Stimulated activated CD4-positive, alpha-beta T cell treated with anti-CD3 and anti-CD28 coated beads, Interleukin-12 subunit alpha, Interleukin-12 subunit beta, amount 100 ng/mL, for 4 hours (primary cell): ENCODE measurements around the gene HPCAL1.

Experiments used
- DNase-seq: peaks from one replicate; pipeline ENCODE4 v3.0.0-alpha.2; 2020

HPCAL1 gene

DNA sequence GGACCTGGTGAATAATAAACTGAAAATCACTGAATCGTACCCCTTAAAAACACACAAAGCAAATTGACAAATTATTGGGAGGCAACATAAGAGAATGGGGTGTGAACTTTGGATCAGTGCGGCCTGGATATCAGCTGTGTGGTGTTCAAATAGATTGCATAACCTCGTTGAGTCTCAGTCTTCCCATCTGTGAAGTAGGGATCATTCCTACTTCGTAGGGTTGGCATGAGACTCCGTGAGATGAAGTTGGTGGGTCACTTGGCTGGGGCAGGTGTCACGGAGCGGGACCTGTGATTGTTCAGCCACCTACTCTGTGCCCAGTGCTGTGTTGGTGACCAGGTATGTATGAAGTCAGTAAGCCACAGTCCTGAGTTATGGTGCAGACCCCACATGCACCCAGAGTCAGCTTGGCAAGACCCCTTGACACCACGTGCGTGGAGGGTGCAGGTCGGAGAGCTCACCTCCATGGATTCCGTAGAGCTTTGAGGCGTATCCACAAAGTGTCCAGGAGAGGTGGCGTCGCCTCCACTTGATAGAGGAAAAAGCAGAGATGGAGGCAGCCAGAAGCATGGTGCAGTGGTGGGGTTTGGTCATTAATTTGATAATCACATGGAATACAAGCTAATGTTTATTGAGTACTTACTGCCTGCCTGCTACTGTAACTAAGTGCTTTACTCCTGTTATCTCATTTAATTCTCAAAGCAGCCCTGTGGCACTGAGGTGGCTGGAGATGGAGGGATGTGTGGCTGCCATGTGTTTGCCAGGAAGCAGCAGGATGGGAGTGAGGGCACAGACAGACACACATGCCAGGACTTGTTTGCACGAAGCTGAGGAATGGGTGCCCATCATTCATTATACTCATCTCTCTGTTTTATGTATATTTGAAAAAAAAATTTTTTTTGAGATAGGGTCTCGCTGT is 35.8 kb downstream of the HPCAL1 start:
- no peak for DNase-seq

DNA sequence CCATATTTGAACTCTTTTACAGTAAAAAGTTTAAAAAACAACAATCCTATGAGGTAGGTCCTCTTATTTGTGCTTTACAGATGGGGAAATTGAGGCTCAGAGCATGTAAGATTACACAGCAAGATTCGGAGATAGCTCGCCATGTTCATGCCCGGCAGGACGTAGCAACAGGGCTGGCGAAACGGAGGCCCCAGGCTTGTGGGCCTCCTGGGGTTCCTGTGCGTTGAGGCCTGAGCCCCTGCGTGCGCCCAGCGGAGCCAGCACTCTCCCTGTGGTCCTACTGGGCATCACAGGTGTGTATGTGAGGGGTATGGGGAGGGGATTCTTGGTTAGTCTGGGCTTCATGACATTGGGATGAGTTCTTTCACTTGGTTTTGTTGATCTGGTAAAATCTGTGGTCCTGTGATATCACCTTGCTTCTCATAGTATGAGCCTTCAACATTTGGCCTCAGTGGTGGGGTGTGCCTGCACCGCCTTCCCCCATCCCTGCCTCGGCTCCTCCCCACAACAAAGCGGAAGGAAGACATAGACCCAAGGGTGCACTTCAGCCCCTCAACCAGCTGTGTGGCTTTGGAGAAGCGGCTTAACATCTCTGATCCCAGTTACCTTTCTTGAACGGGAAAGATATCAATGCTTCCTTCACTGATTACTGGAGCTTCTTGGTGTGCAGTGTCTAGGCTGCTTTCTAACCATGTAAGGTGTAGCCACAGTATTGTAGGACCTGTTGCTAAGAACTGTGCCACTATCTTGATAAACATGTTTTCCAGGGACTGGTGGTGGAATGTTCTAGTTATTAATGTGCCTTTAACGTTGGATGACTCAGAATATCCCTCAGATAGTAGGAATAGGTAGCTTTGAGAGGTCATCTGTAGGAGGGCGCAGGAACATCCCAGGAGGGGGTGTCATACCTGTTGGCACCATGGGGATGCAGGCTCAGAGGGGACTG is 37.2 kb downstream of the HPCAL1 start:
- no peak for DNase-seq

DNA sequence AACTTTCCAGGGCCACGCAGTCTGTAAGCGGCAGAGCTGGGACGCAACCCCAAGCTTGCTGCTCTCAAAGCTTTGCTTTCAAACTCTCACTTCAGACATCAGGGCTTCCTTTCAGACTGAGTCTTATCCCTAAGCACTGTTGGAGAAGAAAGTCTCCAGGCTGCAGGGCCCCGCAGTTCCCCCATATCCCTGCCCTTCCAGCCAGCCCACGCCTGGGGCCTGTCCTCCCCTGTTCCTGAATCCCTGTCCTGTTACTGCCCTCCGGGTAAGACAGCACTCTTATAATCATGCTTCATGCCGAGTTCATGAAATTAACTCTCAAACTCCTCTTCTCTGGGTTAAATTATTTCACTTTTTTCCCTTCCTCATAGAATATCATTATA is 37.9 kb downstream of the HPCAL1 start:
- no peak for DNase-seq

DNA sequence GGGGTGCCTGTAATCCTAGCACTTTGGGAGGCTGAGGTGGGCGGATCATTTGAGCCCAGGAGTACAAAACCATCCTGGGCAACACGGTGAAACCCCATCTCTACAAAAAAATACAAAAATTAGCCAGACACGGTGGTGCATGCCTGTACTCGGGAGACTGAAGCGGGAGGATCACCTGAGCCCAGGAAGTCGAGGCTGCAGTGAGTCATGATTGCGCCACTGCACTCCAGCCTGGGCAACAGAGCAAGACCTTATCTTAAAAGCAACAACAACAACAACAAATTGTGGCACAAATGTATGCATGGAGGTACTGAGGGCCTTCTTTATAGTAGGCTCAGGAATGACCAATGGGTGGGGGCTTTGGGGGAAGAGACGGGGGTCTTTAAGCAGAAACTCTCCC is 38.5 kb downstream of the HPCAL1 start:
- no peak for DNase-seq

DNA sequence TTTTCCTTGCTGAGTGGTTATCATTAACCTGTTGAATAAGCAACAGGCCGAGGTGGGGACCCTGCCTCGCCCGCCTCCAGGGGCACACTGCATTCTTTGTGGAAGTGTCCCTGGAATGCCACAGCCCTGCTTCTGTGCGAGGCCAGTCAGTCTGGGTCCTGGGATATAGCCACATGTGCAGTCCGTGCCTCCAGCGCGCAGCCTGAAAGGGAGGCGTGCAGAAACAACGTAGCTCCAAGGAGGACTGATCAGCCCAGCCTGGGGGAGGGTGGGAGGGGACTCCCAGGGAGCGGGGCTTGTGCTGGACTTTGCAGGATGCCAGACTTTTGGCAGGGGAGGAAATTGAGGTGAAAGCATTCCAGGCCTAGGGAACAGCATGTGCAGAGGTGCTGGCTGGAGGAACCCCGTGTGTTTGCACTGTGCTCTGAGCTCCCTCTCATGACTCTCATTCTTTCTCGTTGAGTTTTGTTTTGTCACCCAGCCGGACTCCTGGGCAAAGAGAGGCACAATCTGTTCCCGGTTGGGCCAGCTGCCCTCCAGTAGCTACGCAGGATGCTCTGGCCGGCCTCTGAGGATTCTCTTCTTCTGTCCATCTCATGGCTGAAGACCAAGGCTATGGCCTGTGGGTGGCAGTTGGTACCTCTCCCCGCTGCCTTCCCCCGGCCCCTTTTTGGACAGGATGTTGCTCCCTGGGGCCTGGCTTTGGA is 39.7 kb downstream of the HPCAL1 start:
- DNase-seq, result no peak

DNA sequence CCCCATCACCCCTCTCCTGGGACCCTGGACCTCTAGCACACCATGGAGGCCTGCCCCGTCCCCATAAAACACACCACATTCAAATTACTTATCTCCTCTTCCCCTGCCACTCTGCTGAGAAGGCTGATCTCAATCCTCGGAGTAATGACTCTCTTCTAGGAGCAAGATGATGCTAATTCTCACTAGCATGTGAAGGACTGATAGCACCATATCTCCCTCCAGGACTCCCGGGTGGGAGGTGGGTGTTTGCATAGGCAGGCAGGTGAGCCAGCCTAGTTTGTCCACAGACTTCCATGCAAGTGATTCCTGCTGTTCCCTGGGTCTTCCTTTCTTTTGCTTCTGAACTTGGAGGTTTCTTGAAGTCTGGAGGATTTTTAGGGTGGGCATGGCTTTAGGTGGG is 40.5 kb downstream of the HPCAL1 start:
- DNase-seq, result no peak

DNA sequence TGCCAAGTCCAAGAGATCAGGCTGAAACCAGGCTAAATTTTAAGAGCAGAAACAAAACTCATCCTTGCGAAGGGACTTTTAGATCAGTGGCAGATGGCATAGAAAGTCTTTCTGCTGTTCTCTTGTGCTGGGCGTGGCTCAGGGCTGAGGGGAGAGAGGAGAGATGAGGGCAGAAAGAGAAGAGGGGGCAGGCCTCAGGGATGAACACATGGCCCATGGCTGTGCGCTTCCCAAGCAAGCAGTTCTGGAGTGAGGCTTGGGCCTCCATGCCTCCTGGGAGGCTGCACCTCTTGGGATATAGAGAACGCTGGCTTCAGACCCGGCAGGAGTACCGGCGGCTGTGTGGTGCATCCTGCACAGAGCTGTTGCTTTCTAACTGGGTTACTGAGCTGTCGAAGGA is 41.0 kb downstream of the HPCAL1 start:
- no peak for DNase-seq

DNA sequence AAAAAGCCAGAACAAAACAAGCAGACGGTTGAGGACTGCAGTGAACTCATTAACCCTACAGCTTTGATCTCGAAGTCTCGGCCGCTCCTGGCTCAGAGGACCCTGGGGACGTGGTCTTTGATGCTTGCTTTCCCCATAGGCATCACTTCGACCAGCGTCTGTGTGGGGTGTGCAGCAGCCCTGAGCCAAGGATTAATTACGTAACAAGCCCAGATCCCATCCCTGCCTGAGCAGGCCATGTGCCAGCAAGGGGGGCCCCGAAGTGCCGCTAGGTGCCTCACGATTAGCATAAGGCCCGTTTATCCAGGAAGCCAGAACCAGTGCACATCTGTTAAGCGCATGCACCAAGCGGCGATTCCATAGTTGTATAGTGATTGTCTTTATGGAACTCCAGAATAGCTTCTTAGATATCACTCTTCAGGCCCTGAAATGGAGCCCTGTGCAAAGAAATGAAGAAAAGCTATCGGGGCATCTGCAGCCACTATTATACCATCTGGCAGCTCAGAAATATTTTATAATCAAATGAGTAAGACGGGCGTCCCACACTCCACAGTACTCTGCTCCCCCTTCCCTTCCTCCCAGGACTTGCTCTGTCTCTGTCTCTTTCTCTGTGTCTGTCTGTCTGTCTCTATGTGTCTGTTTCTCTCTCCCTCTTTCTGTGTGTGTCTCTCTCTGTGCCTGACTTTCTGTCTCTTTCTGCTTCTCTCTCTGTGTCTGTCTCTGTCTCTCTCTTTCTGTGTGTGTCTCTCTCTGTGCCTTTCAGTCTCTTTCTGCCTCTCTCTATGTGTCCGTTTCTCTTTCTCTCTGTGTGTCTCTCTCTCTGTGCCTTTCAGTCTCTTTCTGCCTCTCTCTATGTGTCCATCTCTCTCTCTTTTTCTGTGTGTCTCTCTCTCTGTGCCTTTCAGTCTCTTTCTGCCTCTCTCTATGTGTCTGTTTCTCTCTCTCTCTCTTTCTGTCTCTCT is 41.7 kb downstream of the HPCAL1 start:
- DNase-seq, result no peak

DNA sequence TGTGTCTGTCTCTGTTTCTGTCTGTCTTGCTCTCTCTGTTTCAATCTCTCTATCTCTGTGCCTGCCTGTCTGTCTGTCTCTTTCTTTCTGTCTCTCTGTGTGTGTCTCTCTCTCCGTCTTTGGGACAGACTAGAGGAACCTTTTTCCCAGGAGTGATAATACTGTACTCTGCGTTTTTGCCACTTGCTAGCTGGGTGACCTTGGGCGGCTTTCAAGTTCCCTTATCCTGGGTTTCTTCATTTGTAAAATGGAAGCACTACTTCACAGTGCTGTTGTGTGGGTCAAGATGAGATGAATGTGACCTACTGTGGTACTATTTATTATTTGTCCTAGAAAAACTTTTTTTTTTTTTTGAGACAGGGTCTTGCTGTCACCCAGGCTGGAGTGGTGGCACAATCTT is 42.4 kb downstream of the HPCAL1 start:
- DNase-seq, result no peak

DNA sequence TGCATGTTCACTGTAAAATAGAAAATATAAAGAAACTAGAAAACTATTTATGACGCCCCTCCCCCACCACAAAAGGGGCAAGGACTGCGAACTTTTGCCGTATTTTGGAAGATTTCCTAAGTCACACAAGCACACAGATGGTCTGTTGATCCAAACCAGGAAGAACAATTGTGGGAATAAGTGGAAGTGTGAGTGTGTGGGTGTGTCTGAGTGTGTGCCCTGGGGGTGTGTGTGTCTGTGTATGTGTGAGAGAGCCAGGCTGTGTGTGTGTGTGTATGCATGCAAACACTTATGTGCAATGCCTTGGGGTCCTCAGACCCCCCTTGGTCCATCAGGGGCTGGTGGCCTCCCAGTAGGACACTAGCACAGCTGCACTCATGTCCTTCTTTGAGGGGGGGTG is 43.1 kb downstream of the HPCAL1 start:
- DNase-seq, result no peak

DNA sequence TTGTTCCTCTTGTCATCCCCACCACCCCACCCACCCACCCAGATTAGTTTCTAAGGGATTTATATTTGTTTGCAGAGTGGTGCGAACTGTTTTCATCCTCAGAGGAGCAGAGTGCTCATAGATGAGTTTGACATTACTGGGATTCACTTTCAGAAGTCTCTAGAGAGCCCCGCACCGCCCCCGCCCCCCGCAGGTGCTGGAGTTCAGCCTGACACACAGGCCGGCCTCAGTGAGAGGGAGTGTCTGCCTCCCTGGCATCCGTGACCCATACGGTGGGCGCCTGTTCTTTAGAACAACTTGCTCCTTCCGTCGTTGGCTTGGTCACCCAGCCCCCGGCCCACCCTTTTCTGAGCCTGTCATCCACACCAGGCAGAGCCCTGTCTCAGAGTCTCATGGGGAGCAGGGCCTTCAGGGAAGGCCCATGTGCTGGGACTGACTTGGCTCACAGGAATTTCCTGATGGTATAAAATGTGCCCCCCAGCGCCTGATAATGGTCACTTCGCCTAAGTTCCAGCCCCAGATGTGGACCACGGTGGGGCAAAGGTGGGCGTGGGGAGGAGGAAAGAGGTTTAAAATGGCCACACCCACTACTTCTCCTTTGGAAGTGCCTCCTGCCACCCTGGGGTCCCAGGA is 44.3 kb downstream of the HPCAL1 start:
- no peak for DNase-seq

DNA sequence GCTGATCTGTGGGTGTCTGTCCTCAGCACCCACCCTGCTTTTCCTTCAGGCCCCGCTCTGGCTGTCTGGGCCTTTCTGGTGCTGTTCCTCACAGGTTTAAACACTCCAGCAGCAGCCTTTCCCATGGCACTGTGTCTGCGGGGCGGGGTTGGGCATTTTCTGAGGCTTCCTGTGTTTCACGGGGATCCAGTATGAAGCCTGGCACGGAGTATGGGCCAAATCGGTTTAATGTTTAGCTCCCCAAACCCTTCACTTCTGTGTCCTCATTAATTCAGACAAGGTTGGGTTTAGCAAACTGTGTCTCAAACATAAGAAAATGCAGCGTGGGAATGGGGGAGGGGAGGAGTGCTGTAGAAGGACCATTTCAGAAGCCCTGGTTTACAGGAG is 44.9 kb downstream of the HPCAL1 start:
- no peak for DNase-seq

DNA sequence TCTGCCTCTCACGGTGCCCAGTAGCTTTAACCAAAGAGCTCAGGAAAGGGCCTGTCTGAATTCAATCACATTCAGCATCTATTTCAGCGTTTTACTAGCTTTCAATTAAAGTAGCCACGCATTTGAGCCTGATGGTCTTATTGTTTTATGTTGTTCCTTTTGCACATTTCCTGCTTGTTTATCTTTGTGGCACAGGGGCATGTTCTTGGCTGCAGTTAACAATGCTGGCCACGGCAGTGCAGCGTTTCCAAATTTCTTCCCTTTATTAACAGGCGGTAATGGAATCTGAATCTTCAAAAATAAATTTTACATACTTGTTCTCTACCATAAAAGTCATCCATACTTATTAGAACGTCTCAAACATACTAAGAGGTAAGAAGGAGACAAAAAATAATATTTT is 46.2 kb downstream of the HPCAL1 start:
- no peak for DNase-seq

DNA sequence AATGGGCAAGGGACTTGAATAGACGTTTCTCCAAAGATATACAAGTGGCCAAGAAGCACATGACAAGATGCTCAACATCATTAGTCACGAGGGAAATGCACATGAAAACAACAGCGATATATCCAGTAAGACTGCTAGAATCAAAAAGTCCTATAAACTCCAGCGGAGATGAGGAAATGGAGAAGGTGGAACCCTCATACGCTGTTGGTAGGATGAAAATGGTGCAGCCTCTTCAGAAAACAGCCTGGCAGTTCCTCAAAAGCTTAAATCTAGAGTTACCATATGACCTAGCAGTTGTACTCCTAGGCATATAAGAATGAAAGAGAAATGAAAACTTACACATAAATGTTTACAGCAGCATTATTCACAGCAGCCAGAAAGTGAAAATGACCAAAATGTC is 48.1 kb downstream of the HPCAL1 start:
- no peak for DNase-seq

DNA sequence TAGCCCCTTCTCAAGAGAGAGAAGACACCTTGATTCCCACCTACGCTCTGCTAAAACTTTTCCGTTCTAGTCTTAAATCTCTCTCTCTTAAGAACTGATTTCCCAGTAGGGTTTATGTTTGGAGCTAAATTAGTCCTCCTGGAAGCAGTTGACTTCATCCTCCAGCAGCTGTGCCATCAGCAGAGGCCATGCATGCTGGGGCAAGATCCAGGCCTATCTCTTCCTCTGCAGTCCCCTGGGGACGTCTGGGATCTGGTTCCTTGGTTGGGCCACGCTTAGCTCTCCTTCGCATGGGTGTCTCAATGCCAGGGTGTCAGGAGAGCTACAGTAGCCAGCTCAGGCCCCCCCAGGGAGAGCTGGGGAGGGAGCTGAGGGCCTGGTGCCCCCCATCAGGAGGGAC is 49.7 kb downstream of the HPCAL1 start:
- DNase-seq, result no peak

DNA sequence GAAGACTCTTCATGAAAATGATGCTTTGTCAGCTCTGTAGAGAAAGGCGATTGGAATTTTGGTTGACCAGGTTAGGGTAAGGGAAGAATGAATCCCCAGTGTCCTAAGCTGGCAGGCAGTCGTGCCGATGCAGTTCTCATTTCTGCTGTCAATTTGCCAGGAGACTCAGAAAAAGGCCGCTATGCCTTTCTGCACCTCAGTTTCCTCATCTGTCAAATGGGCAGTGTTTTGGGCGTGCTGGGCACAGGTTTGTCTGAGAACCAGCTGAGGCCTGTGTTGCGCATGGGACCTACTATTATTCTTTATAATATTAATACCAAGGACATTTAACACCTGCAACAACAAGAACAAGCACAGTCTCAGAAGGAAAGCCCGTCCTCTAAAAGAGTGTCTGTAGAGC is 50.3 kb downstream of the HPCAL1 start:
- no peak for DNase-seq

DNA sequence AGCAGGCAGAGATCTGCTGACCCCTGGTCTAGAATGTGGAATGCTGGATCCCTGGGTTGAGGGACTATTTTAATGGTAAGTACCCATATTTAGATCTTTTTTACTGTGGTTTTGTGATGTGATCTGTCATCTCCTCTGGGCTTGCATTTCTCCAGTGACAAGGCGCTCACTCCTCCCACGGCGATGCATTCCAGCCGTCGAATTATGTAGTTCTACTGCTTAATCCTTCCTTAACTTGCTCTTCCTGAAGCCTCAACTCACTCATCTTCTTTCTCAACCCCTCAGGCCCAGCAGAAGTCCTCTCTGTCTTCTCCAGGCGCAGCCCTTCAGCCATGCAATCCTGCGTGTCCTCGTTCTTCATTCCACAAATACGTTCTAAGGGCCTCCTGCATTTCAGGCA is 51.2 kb downstream of the HPCAL1 start:
- DNase-seq, result no peak

DNA sequence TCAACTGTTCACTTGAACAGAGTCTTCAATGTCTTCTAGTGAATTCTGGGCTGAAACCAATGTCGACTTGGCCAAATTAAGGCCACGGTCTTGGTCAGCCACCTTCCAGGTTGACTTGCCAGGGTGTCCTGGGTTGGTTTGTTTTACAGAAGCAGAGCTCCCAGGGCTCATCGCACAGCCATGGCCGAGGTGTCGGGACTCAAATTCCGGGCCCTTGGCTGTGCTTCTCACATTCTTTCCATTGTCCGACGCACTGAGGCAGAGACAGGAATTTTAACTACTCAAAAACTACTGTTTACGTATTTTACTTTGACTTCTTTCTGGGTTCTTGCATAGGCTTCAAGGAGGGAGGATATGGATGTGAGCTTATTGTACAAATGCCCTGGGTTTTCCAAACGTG is 51.7 kb downstream of the HPCAL1 start:
- DNase-seq, result no peak

DNA sequence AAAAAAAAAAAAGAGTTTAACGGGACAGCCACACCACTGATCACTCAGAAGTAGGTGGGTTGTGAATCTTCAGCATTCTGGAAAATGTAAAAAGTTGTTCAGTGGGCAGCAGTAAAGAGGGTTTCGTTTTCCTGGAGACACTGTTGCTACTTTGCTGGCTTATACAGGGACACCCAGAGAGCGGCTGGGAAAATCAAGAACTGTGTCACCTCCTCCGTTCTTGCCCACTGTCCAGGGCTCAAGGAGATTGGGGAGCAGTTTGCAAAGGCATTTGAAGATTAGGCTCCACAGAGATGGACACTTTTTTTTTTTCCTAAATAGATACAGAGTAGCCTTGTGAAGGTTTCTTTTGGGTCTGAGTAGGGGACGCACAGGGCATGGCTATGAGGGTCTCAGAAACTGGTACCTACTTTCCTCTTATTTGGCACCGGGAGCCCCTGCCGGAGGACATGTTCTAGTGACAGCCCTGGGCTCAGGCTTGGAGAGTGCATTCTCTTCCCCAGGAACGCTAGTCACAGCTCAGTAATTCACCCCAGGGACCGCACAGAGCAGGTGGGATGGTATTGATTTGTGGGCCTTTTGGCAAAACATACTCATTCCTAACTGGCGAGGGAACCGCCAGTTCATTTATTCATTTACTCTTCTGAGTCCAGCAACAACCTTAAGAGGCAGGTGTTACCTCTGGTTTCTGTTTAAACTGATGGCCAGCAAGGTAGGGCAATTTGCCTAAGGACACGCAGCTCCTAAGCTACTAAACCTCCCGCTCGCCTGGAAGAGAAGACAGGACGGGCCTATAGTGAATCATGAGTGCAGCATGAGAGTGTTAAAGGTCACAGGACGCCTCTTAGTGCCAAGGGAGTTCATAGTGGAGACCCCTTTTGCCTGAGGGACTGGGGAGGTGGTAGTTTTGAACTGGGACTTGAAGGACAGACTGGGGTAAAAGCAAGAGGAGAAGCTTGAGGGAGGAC is 53.1 kb downstream of the HPCAL1 start:
- DNase-seq, result no peak

DNA sequence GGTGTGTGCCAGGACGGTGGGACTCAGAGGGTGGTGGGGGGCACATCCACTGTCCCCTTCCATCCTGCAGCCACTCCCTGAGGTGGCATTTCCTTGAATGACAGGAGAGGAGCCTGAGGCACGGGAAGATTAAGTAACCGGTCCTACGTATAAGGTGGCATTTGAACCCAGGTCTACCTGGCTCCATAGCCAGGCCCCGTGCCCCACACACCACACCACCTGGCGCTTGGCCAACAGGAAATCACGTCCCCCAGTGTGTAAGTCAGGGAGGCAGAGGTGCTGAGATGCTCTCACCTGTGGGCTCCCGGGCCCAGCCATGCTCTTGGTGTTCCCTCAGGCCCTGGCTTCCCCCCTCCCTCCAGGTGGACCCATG is 53.7 kb downstream of the HPCAL1 start:
- no peak for DNase-seq
